HepG2 (cell line): ENCODE results near the gene GNB3. TPM values are rescaled to one million over a fixed set of nuclear protein-coding genes. Genes with fewer than 3 reads are reported as not detected.

Experiments used
- DNMT1 ChIP-seq: sonication (generic); formaldehyde crosslinking; IDR thresholded peaks from 2 replicates; pipeline ENCODE4 v1.5.1; 2020; ENCODE audit warnings: mild to moderate bottlenecking, missing genetic modification reagents
- FOXK2 ChIP-seq: fragments of 450-650 bp; IDR thresholded peaks from 2 replicates; pipeline ENCODE4 v1.6.1; 2016
- HBP1 ChIP-seq: IDR thresholded peaks from 2 replicates; pipeline ENCODE4 v1.6.1; 2016; ENCODE audit warnings: low read depth, control low read depth
- PRDM10 ChIP-seq: sonication (generic); formaldehyde crosslinking; IDR thresholded peaks from 2 replicates; pipeline ENCODE4 v1.4.0; 2020; ENCODE audit warnings: low read depth, missing genetic modification reagents
- TEF ChIP-seq: sonication (generic); formaldehyde crosslinking; IDR thresholded peaks from 2 replicates; pipeline ENCODE4 v1.5.0; 2020; ENCODE audit warnings: missing genetic modification reagents
- ZC3H13 ChIP-seq: sonication (generic); formaldehyde crosslinking; IDR thresholded peaks from 2 replicates; pipeline ENCODE4 v1.8.1; 2023; ENCODE audit warnings: mild to moderate bottlenecking, missing genetic modification reagents, moderate library complexity
- polyA plus RNA-seq, 8 experiments: library from polyadenylated mRNA; depleted of rRNA in 3 of 8; stranded (reverse) in 7 of 8; unstranded in 1 of 8; fragments of >200 nt; fragmentation: Illumina TruSeq in 4 of 8; extraction: Trizol in 4 of 8; gene quantifications; 2 replicates each; pipeline versions ENCODE4 v1.2.1 to v1.2.3, GENCODE V29; 2011 to 2016; ENCODE audit warnings: low read depth in 4 of 8, missing spikeins in 1 of 8, mixed read lengths in 1 of 8; ENCODE audit not compliant: insufficient read depth in 1 of 8
- total RNA-seq, 5 experiments: library from RNA; depleted of rRNA; stranded (reverse); fragments of >200 nt; fragmentation: Illumina TruSeq; extraction: Trizol; gene quantifications; 2 replicates each; pipeline ENCODE4 v1.2.3, GENCODE V29; 2016; ENCODE audit warnings: low read depth in 1 of 5
- TF ChIP-seq, protein P1 (sequence below): sonication (generic); formaldehyde crosslinking; IDR thresholded peaks from 2 replicates; pipeline ENCODE4 v1.4.0; 2020; ENCODE audit warnings: missing genetic modification reagents
- TF ChIP-seq, protein P2 (sequence below): sonication (generic); formaldehyde crosslinking; conservative IDR thresholded peaks from 2 replicates; pipeline ENCODE4 v1.4.0; 2020; ENCODE audit warnings: missing genetic modification reagents
- TF ChIP-seq, protein P3 (sequence below): sonication (generic); formaldehyde crosslinking; IDR thresholded peaks from 2 replicates; pipeline ENCODE4 v1.4.0; 2020; ENCODE audit warnings: missing genetic modification reagents

The GNB3 gene
- total and polyA plus RNA-seq, 2 of the 13 experiments (the other 11 are each of a cell fraction or from before 2014, with no cell fraction given) = 1.3 to 3.6 TPM

- TF ChIP-seq TEF (CRISPR knock-in tag) = no peak
- no peak for TF ChIP-seq ZC3H13 (CRISPR knock-in tag)
- TF ChIP-seq, protein P1, sequence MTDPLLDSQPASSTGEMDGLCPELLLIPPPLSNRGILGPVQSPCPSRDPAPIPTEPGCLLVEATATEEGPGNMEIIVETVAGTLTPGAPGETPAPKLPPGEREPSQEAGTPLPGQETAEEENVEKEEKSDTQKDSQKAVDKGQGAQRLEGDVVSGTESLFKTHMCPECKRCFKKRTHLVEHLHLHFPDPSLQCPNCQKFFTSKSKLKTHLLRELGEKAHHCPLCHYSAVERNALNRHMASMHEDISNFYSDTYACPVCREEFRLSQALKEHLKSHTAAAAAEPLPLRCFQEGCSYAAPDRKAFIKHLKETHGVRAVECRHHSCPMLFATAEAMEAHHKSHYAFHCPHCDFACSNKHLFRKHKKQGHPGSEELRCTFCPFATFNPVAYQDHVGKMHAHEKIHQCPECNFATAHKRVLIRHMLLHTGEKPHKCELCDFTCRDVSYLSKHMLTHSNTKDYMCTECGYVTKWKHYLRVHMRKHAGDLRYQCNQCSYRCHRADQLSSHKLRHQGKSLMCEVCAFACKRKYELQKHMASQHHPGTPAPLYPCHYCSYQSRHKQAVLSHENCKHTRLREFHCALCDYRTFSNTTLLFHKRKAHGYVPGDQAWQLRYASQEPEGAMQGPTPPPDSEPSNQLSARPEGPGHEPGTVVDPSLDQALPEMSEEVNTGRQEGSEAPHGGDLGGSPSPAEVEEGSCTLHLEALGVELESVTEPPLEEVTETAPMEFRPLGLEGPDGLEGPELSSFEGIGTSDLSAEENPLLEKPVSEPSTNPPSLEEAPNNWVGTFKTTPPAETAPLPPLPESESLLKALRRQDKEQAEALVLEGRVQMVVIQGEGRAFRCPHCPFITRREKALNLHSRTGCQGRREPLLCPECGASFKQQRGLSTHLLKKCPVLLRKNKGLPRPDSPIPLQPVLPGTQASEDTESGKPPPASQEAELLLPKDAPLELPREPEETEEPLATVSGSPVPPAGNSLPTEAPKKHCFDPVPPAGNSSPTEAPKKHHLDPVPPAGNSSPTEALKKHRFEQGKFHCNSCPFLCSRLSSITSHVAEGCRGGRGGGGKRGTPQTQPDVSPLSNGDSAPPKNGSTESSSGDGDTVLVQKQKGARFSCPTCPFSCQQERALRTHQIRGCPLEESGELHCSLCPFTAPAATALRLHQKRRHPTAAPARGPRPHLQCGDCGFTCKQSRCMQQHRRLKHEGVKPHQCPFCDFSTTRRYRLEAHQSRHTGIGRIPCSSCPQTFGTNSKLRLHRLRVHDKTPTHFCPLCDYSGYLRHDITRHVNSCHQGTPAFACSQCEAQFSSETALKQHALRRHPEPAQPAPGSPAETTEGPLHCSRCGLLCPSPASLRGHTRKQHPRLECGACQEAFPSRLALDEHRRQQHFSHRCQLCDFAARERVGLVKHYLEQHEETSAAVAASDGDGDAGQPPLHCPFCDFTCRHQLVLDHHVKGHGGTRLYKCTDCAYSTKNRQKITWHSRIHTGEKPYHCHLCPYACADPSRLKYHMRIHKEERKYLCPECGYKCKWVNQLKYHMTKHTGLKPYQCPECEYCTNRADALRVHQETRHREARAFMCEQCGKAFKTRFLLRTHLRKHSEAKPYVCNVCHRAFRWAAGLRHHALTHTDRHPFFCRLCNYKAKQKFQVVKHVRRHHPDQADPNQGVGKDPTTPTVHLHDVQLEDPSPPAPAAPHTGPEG (CRISPR knock-in tag) = no peak
- TF ChIP-seq DNMT1 (CRISPR knock-in tag) = no peak
- TF ChIP-seq, protein P2, sequence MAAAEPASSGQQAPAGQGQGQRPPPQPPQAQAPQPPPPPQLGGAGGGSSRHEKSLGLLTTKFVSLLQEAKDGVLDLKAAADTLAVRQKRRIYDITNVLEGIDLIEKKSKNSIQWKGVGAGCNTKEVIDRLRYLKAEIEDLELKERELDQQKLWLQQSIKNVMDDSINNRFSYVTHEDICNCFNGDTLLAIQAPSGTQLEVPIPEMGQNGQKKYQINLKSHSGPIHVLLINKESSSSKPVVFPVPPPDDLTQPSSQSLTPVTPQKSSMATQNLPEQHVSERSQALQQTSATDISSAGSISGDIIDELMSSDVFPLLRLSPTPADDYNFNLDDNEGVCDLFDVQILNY (CRISPR knock-in tag) = no peak
- no peak; the same call in 1 of the 2 replicates for TF ChIP-seq PRDM10
- no peak for TF ChIP-seq HBP1 (CRISPR knock-in tag)
- TF ChIP-seq FOXK2 = no peak
- TF ChIP-seq, protein P3, sequence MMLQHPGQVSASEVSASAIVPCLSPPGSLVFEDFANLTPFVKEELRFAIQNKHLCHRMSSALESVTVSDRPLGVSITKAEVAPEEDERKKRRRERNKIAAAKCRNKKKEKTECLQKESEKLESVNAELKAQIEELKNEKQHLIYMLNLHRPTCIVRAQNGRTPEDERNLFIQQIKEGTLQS (CRISPR knock-in tag) = no peak
These were observed 28.6 kb downstream of the GNB3 start (continued) for GRCh38 chr12:6869049-6870021.
